HepG2 (cell line): ENCODE results near the gene FFAR1. TPM values are rescaled to one million over a fixed set of nuclear protein-coding genes. Genes with fewer than 3 reads are reported as not detected.

Source experiments
- ATAC-seq: fragments of 200-7000 bp; cut with Tn5 transposase; 3 replicates; pipeline ENCODE4 v1.9.1; 2020; ENCODE audit warnings: mild to moderate bottlenecking, moderate library complexity
- BruUV-seq: library from RNA; stranded (reverse); fragments of 400-500 nt; replicated peaks from 2 replicates; lab custom pipeline; 2021; lab: Mats Ljungman, UMichigan
- CTCF ChIA-PET: fragments of 300-600 bp; formaldehyde crosslinking; extraction: SDS; loops from one replicate; lab custom pipeline; 2021; ENCODE audit warnings: low total read pairs, inconsistent platforms, low intra/inter-chr PET ratio; lab: Yijun Ruan, JAX
- POLR2A ChIA-PET: fragments of 350-600 bp; sonication (Branson Sonifier 250); formaldehyde crosslinking; loops from one replicate; lab custom pipeline; 2020; ENCODE audit warnings: antibody characterized with exemption, inconsistent platforms; lab: Yijun Ruan, JAX
- DNase-seq: peaks from one replicate; pipeline ENCODE4 v3.0.0-alpha.2; 2015; ENCODE audit warnings: low spot score
- FAIRE-seq: peaks from 3 replicates; lab custom pipeline; 2011; peaks lifted over from hg19 to GRCh38; lab: Jason Lieb, UNC
- H2AFZ ChIP-seq: one replicate; pipeline ENCODE4 v1.6.1; 2011; ENCODE audit warnings: low read length, inconsistent platforms
- H3K27ac ChIP-seq: fragments of 300-600 bp; 3 replicates; pipeline ENCODE4 v1.8.0; 2011; ENCODE audit warnings: mixed run types, mild to moderate bottlenecking, mixed read lengths, low read length, inconsistent platforms; ENCODE audit not compliant: insufficient read depth; ENCODE audit errors: extremely low read length
- H3K27me3 ChIP-seq, 2 experiments: fragments of 200-600 bp in 1 of 2; 2 replicates in 1 of 2; 3 replicates in 1 of 2; pipeline versions ENCODE4 v1.6.0 to v1.8.0; 2011; ENCODE audit warnings: low read length in 2 of 2, mild to moderate bottlenecking in 2 of 2, moderate library complexity in 2 of 2, inconsistent platforms in 1 of 2; ENCODE audit not compliant: insufficient read depth in 2 of 2, control insufficient read depth in 1 of 2
- H3K36me3 ChIP-seq, 2 experiments: fragments of 200-600 bp in 1 of 2; replicated peaks in 1 of 2; 2 replicates in 1 of 2; 3 replicates in 1 of 2; pipeline versions ENCODE4 v1.5.1 to v1.8.0; 2011; ENCODE audit warnings: low read length in 2 of 2, inconsistent platforms in 1 of 2; ENCODE audit not compliant: insufficient read depth in 2 of 2, control insufficient read depth in 1 of 2
- H3K4me1 ChIP-seq: 2 replicates; pipeline ENCODE4 v1.5.1; 2012; ENCODE audit warnings: low read length, inconsistent platforms; ENCODE audit not compliant: insufficient read depth
- H3K4me2 ChIP-seq: 2 replicates; pipeline ENCODE4 v1.6.0; 2011; ENCODE audit warnings: low read depth, low read length, inconsistent platforms
- H3K4me3 ChIP-seq, 3 experiments: fragments of 200-600 bp in 1 of 3; sonication (generic), shearing (Covaris generic) in 1 of 3; replicated peaks in 1 of 3; 2 replicates each; pipeline ENCODE4 v1.5.1; 2011 to 2016; ENCODE audit warnings: low read length in 3 of 3, inconsistent platforms in 2 of 3, low read depth in 2 of 3, mild to moderate bottlenecking in 2 of 3, control low read depth in 1 of 3, mixed read lengths in 1 of 3; ENCODE audit not compliant: insufficient read depth in 1 of 3
- H3K79me2 ChIP-seq: one replicate; pipeline ENCODE4 v1.6.1; 2011; ENCODE audit warnings: low read length, inconsistent platforms; ENCODE audit not compliant: insufficient read depth
- H3K9ac ChIP-seq: 2 replicates; pipeline ENCODE4 v1.6.0; 2011; ENCODE audit warnings: mild to moderate bottlenecking, low read depth, low read length, inconsistent platforms; ENCODE audit not compliant: insufficient read depth
- H3K9me3 ChIP-seq: 2 replicates; pipeline ENCODE4 v1.5.1; 2012; ENCODE audit warnings: mild to moderate bottlenecking, low read length
- H4K20me1 ChIP-seq: 2 replicates; pipeline ENCODE4 v1.6.0; 2011; ENCODE audit warnings: inconsistent platforms, mild to moderate bottlenecking, low read length, moderate library complexity; ENCODE audit not compliant: insufficient read depth
- CREM ChIP-seq, 2 experiments: sonication (generic) in 1 of 2; formaldehyde crosslinking in 1 of 2; IDR thresholded peaks; 2 replicates each; pipeline versions ENCODE4 v1.4.0 to v1.6.1; 2016 to 2020; ENCODE audit warnings: antibody characterized with exemption in 1 of 2, mild to moderate bottlenecking in 1 of 2, missing genetic modification reagents in 1 of 2
- ISL2 ChIP-seq: sonication (generic); formaldehyde crosslinking; IDR thresholded peaks from 2 replicates; pipeline ENCODE4 v1.5.0; 2020; ENCODE audit warnings: missing genetic modification reagents
- LCORL ChIP-seq, 2 experiments: fragments of 450-650 bp in 1 of 2; sonication (generic) in 1 of 2; formaldehyde crosslinking in 1 of 2; IDR thresholded peaks; 2 replicates each; pipeline versions ENCODE4 v1.5.0 to v1.6.1; 2017 to 2020; ENCODE audit warnings: antibody characterized with exemption in 1 of 2, missing genetic modification reagents in 1 of 2
- PRDM4 ChIP-seq: sonication (generic); formaldehyde crosslinking; IDR thresholded peaks from 2 replicates; pipeline ENCODE4 v1.9.0; 2021; ENCODE audit warnings: missing genetic modification reagents, borderline replicate concordance
- RFX1 ChIP-seq: fragments of 450-650 bp; IDR thresholded peaks from 2 replicates; pipeline ENCODE4 v1.6.1; 2017
- RXRB ChIP-seq: IDR thresholded peaks from 2 replicates; pipeline ENCODE4 v1.6.1; 2016; ENCODE audit warnings: borderline replicate concordance, missing genetic modification reagents, missing compliant biosample characterization
- SMC3 ChIP-seq: IDR thresholded peaks from 2 replicates; pipeline ENCODE4 v1.6.1; 2011; ENCODE audit warnings: low read length, improper control_type of control experiment
- SOX5 ChIP-seq: IDR thresholded peaks from 2 replicates; pipeline ENCODE4 v1.6.1; 2016; ENCODE audit warnings: borderline replicate concordance
- TFAP4 ChIP-seq: sonication (generic); IDR thresholded peaks from 2 replicates; pipeline ENCODE4 v1.6.1; 2016; ENCODE audit warnings: low read depth, borderline replicate concordance
- ZNF280D ChIP-seq: sonication (generic); formaldehyde crosslinking; IDR thresholded peaks from 2 replicates; pipeline ENCODE4 v1.5.1; 2020; ENCODE audit warnings: mild to moderate bottlenecking, missing genetic modification reagents
- WGBS: methylation state at CpG from one replicate; pipeline ENCODE4 v1.1.6; 2017; ENCODE audit warnings: low lambda C conversion rate; 5-methylcytosine and 5-hydroxymethylcytosine counted together
- in situ Hi-C: cut with HindIII; loops from 2 replicates; pipeline ENCODE4 v1.10.0; 2017; ENCODE audit warnings: low pct_unique_long_range_greater_than_20kb; ENCODE audit not compliant: extremely low pct_ligation_motif_present
- intact Hi-C: fragments of 100-400 bp; cut with micrococcal nuclease; formaldehyde crosslinking; loops from one replicate; pipeline ENCODE4 v1.10.0; 2022; ENCODE audit not compliant: unreplicated experiment
- polyA plus RNA-seq, 8 experiments: library from polyadenylated mRNA; depleted of rRNA in 3 of 8; stranded (reverse) in 7 of 8; unstranded in 1 of 8; fragments of >200 nt; fragmentation: Illumina TruSeq in 4 of 8; extraction: Trizol in 4 of 8; gene quantifications; 2 replicates each; pipeline versions ENCODE4 v1.2.1 to v1.2.3, GENCODE V29; 2011 to 2016; ENCODE audit warnings: low read depth in 4 of 8, missing spikeins in 1 of 8, mixed read lengths in 1 of 8; ENCODE audit not compliant: insufficient read depth in 1 of 8
- total RNA-seq, 5 experiments: library from RNA; depleted of rRNA; stranded (reverse); fragments of >200 nt; fragmentation: Illumina TruSeq; extraction: Trizol; gene quantifications; 2 replicates each; pipeline ENCODE4 v1.2.3, GENCODE V29; 2016; ENCODE audit warnings: low read depth in 1 of 5

The FFAR1 gene
- total and polyA plus RNA-seq, 2 of the 13 experiments (the other 11 are each of a cell fraction or from before 2014, with no cell fraction given) = not detected

GRCh38 chr19:35363711-35364425 lies 16.2 kb downstream of the FFAR1 start:
- no peaks in the 10 kb centered on the region for H3K36me3 ChIP-seq
- 62% methylated on average over 11 of the region's 19 CpGs for WGBS
- ChIA-PET CTCF (no interaction called here), POLR2A (no interaction called here)
- H3K9me3 ChIP-seq = no peaks in the 10 kb centered on the region
- H3K4me3 ChIP-seq = no peak overlapping the region
- intact Hi-C loops (no loop called here), in situ Hi-C loops (no loop called here)
- H3K4me1 ChIP-seq = no peaks in the 10 kb centered on the region
- peaks cover 8 to 29% of the 10 kb centered on the region in 2 experiments; a peak in 4 of 5 replicates for H3K27me3 ChIP-seq
- no TSS peak for BruUV-seq
- TF ChIP-seq ISL2 (CRISPR knock-in tag) = no peak
- no peak for TF ChIP-seq CREM (IDR thresholded peaks at IDR 0.05)
- no peak for TF ChIP-seq CREM (CRISPR knock-in tag; IDR thresholded peaks at IDR 0.05)
- TF ChIP-seq RXRB (CRISPR knock-in tag) = no peak
- no peak for TF ChIP-seq RFX1
- TF ChIP-seq LCORL (IDR thresholded peaks at IDR 0.05) = no peak
- TF ChIP-seq LCORL (CRISPR knock-in tag; IDR thresholded peaks at IDR 0.05) = no peak
- no peak for TF ChIP-seq TFAP4
- TF ChIP-seq ZNF280D (CRISPR knock-in tag) = no peak
- no peak for TF ChIP-seq SOX5
- TF ChIP-seq PRDM4 (CRISPR knock-in tag) = no peak
- no peak for TF ChIP-seq SMC3
- no peaks in the 10 kb centered on the region for H3K79me2 ChIP-seq
- H3K27ac ChIP-seq = no peak overlapping the region
- FAIRE-seq = no peak
- no peaks in the 10 kb centered on the region for H4K20me1 ChIP-seq
- H2AFZ ChIP-seq = no peak overlapping the region
- H3K9ac ChIP-seq = no peak overlapping the region
- no peak for DNase-seq
- no peak for ATAC-seq
- no peak overlapping the region for H3K4me2 ChIP-seq
